Measurements from ENCODE around the gene OR10A4.

DNA sequence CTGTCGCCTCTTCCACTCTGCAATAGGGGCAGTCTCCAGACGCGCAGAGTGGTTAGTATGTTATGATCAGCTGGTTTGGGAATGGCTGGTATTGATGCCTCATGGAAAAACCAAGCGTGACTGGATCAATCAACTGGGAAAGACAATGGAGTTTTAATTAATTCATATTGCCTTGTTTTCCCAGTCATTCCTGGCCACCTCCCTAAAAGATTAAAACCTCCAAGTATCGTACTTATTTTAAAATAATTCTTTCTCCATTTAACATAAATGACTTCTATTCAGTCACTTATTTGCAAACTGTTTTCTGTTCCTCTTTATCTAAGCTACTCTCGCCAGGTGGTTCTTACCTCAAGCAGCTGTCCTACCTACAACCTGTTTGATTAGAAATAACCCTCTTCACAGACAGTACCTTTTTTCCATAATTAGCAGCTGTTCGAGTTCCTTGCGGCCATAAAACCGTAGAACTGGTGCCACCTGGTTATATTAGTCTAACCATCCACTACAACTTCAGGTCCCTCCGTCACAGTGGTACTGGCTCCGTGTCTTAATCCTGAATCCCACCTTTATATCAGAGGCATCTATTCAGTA is 50.7 kb downstream of the OR10A4 start:
- TF ChIP-seq, protein P1, sequence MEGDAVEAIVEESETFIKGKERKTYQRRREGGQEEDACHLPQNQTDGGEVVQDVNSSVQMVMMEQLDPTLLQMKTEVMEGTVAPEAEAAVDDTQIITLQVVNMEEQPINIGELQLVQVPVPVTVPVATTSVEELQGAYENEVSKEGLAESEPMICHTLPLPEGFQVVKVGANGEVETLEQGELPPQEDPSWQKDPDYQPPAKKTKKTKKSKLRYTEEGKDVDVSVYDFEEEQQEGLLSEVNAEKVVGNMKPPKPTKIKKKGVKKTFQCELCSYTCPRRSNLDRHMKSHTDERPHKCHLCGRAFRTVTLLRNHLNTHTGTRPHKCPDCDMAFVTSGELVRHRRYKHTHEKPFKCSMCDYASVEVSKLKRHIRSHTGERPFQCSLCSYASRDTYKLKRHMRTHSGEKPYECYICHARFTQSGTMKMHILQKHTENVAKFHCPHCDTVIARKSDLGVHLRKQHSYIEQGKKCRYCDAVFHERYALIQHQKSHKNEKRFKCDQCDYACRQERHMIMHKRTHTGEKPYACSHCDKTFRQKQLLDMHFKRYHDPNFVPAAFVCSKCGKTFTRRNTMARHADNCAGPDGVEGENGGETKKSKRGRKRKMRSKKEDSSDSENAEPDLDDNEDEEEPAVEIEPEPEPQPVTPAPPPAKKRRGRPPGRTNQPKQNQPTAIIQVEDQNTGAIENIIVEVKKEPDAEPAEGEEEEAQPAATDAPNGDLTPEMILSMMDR (IDR thresholded peaks at IDR 0.05): no peak
- no peak for TF ChIP-seq POLR2A (IDR thresholded peaks at IDR 0.05)

All from testis (tissue), 2 donors.